ENCODE data around the gene YEATS4.

The YEATS4 gene

GRCh38 chr12:69342421-69342820 lies 17.1 kb upstream of the YEATS4 start:
- DNase-seq (ENCODE audit: low read depth in 2 of 2) = no peak

GRCh38 chr12:69343357-69343756 lies 16.2 kb upstream of the YEATS4 start:
- DNase-seq (ENCODE audit: low read depth in 2 of 2) = no peak

- DNase-seq (ENCODE audit: low read depth in 2 of 2) = no peak
These were observed 15.5 kb upstream of the YEATS4 start for GRCh38 chr12:69343885-69344612.

GRCh38 chr12:69345077-69345476 lies 14.5 kb upstream of the YEATS4 start:
- no peak for DNase-seq (ENCODE audit: low read depth in 2 of 2)

- DNase-seq (ENCODE audit: low read depth in 2 of 2) = no peak
These were observed 13.8 kb upstream of the YEATS4 start for GRCh38 chr12:69345742-69346141.

GRCh38 chr12:69348162-69348938 lies 11.2 kb upstream of the YEATS4 start, which contains the start of gene LYZ:
Gene LYZ (plus strand): TSS chr12:69348381. CDS start chr12:69348409, 28 bp downstream.
- DNase-seq (ENCODE audit: low read depth in 2 of 2) = no peak

GRCh38 chr12:69350002-69350626 lies 9.4 kb upstream of the YEATS4 start:
- DNase-seq (ENCODE audit: low read depth in 2 of 2) = no peak

- no peak for DNase-seq (ENCODE audit: low read depth in 2 of 2)
These were observed 8.8 kb upstream of the YEATS4 start for GRCh38 chr12:69350777-69351176.

GRCh38 chr12:69351462-69352236 lies 7.9 kb upstream of the YEATS4 start:
- no peak for DNase-seq (ENCODE audit: low read depth in 2 of 2)

- DNase-seq (ENCODE audit: low read depth in 2 of 2) = no peak
These were observed 6.6 kb upstream of the YEATS4 start for GRCh38 chr12:69352904-69353303.

GRCh38 chr12:69354172-69354555 lies 5.4 kb upstream of the YEATS4 start:
- no peak for DNase-seq (ENCODE audit: low read depth in 2 of 2)

- DNase-seq (ENCODE audit: low read depth in 2 of 2) = no peak
These were observed 4.9 kb upstream of the YEATS4 start for GRCh38 chr12:69354556-69355187.

GRCh38 chr12:69355363-69356028 lies 4.0 kb upstream of the YEATS4 start:
- DNase-seq (ENCODE audit: low read depth in 2 of 2) = no peak

GRCh38 chr12:69360348-69360672 lies 767 bp downstream of the YEATS4 start:
- DNase-seq (ENCODE audit: low read depth in 2 of 2) = no peak

GRCh38 chr12:69366796-69367195 lies 7.3 kb downstream of the YEATS4 start:
- no peak for DNase-seq (ENCODE audit: low read depth in 2 of 2)

GRCh38 chr12:69368171-69368570 lies 8.6 kb downstream of the YEATS4 start:
- no peak for DNase-seq (ENCODE audit: low read depth in 2 of 2)

GRCh38 chr12:69383074-69383473 lies 23.5 kb downstream of the YEATS4 start:
- no peak for DNase-seq (ENCODE audit: low read depth in 2 of 2)

- DNase-seq (ENCODE audit: low read depth in 2 of 2) = no peak
These were observed 25.5 kb downstream of the YEATS4 start for GRCh38 chr12:69385038-69385437.

GRCh38 chr12:69386921-69387320 lies 27.4 kb downstream of the YEATS4 start:
- DNase-seq (ENCODE audit: low read depth in 2 of 2) = no peak

GRCh38 chr12:69388371-69388770 lies 28.8 kb downstream of the YEATS4 start:
- DNase-seq (ENCODE audit: low read depth in 2 of 2) = no peak

- DNase-seq (ENCODE audit: low read depth in 2 of 2) = no peak
These were observed 30.3 kb downstream of the YEATS4 start for GRCh38 chr12:69389831-69390230.

All from stimulated activated CD4-positive, alpha-beta T cell treated with anti-CD3 and anti-CD28 coated beads, Interleukin-1b, Interleukin-23, amount 100 ng/mL, for 4 hours (primary cell).